ENCODE results near the gene RTTN. TPM values are rescaled to one million over a fixed set of nuclear protein-coding genes. Genes with fewer than 3 reads are reported as not detected.

RTTN gene
- total and polyA plus RNA-seq, 2 experiments from 2014 or later = 7.2 to 31.0 TPM

DNA sequence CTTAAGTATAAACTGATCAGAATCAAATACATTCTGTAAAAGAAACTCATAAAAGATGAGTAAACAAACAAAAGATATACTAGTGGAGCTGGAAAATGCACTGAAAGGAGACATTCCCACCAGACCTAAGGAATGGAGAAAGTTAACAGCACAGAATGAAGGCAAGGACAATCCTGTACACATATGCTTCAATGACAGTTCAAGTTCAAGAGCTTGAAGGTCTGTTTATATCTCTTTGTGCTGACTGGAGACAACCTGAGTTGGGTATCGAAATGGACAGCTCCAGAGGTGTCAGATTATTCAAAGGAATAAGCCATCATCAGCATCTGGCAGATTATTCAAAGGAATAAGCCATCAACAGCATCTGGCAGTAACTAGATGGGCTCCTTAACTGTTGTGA, 184.0 kb downstream of the RTTN start (continued):
- TF ChIP-seq, protein P1, sequence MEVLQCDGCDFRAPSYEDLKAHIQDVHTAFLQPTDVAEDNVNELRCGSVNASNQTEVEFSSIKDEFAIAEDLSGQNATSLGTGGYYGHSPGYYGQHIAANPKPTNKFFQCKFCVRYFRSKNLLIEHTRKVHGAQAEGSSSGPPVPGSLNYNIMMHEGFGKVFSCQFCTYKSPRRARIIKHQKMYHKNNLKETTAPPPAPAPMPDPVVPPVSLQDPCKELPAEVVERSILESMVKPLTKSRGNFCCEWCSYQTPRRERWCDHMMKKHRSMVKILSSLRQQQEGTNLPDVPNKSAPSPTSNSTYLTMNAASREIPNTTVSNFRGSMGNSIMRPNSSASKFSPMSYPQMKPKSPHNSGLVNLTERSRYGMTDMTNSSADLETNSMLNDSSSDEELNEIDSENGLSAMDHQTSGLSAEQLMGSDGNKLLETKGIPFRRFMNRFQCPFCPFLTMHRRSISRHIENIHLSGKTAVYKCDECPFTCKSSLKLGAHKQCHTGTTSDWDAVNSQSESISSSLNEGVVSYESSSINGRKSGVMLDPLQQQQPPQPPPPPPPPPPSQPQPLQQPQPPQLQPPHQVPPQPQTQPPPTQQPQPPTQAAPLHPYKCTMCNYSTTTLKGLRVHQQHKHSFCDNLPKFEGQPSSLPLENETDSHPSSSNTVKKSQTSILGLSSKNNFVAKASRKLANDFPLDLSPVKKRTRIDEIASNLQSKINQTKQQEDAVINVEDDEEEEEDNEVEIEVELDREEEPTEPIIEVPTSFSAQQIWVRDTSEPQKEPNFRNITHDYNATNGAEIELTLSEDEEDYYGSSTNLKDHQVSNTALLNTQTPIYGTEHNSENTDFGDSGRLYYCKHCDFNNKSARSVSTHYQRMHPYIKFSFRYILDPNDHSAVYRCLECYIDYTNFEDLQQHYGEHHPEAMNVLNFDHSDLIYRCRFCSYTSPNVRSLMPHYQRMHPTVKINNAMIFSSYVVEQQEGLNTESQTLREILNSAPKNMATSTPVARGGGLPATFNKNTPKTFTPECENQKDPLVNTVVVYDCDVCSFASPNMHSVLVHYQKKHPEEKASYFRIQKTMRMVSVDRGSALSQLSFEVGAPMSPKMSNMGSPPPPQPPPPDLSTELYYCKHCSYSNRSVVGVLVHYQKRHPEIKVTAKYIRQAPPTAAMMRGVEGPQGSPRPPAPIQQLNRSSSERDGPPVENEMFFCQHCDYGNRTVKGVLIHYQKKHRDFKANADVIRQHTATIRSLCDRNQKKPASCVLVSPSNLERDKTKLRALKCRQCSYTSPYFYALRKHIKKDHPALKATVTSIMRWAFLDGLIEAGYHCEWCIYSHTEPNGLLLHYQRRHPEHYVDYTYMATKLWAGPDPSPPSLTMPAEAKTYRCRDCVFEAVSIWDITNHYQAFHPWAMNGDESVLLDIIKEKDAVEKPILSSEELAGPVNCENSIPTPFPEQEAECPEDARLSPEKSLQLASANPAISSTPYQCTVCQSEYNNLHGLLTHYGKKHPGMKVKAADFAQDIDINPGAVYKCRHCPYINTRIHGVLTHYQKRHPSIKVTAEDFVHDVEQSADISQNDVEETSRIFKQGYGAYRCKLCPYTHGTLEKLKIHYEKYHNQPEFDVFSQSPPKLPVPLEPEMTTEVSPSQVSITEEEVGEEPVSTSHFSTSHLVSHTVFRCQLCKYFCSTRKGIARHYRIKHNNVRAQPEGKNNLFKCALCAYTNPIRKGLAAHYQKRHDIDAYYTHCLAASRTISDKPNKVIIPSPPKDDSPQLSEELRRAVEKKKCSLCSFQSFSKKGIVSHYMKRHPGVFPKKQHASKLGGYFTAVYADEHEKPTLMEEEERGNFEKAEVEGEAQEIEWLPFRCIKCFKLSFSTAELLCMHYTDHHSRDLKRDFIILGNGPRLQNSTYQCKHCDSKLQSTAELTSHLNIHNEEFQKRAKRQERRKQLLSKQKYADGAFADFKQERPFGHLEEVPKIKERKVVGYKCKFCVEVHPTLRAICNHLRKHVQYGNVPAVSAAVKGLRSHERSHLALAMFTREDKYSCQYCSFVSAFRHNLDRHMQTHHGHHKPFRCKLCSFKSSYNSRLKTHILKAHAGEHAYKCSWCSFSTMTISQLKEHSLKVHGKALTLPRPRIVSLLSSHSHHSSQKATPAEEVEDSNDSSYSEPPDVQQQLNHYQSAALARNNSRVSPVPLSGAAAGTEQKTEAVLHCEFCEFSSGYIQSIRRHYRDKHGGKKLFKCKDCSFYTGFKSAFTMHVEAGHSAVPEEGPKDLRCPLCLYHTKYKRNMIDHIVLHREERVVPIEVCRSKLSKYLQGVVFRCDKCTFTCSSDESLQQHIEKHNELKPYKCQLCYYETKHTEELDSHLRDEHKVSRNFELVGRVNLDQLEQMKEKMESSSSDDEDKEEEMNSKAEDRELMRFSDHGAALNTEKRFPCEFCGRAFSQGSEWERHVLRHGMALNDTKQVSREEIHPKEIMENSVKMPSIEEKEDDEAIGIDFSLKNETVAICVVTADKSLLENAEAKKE (CRISPR knock-in tag; IDR thresholded peaks at IDR 0.05) = no peak
- TF ChIP-seq POLR2AphosphoS5 (IDR thresholded peaks at IDR 0.05; ENCODE audit: low read depth) (no peak), ZNF331 (CRISPR knock-in tag; IDR thresholded peaks at IDR 0.05; ENCODE audit: low read depth) (no peak), EZH2phosphoT487 (IDR thresholded peaks at IDR 0.05; ENCODE audit: unreplicated experiment) (no peak), EZH2 (IDR thresholded peaks at IDR 0.05; ENCODE audit: low read depth, unreplicated experiment) (no peak), CREB1 (CRISPR knock-in tag; IDR thresholded peaks at IDR 0.05; ENCODE audit: low read depth) (no peak)
- TF ChIP-seq, protein P2, sequence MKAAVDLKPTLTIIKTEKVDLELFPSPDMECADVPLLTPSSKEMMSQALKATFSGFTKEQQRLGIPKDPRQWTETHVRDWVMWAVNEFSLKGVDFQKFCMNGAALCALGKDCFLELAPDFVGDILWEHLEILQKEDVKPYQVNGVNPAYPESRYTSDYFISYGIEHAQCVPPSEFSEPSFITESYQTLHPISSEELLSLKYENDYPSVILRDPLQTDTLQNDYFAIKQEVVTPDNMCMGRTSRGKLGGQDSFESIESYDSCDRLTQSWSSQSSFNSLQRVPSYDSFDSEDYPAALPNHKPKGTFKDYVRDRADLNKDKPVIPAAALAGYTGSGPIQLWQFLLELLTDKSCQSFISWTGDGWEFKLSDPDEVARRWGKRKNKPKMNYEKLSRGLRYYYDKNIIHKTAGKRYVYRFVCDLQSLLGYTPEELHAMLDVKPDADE (IDR thresholded peaks at IDR 0.05) = no peak
- TF ChIP-seq, protein P3, sequence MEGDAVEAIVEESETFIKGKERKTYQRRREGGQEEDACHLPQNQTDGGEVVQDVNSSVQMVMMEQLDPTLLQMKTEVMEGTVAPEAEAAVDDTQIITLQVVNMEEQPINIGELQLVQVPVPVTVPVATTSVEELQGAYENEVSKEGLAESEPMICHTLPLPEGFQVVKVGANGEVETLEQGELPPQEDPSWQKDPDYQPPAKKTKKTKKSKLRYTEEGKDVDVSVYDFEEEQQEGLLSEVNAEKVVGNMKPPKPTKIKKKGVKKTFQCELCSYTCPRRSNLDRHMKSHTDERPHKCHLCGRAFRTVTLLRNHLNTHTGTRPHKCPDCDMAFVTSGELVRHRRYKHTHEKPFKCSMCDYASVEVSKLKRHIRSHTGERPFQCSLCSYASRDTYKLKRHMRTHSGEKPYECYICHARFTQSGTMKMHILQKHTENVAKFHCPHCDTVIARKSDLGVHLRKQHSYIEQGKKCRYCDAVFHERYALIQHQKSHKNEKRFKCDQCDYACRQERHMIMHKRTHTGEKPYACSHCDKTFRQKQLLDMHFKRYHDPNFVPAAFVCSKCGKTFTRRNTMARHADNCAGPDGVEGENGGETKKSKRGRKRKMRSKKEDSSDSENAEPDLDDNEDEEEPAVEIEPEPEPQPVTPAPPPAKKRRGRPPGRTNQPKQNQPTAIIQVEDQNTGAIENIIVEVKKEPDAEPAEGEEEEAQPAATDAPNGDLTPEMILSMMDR (conservative IDR thresholded peaks at IDR 0.05; ENCODE audit: low read depth in 2 of 2) = no peak

Measured in GM23338 (cell line).